H9 (cell line): ENCODE results near the gene HEYL. TPM values are rescaled to one million over a fixed set of nuclear protein-coding genes. Genes with fewer than 3 reads are reported as not detected.

Source experiments
- DNase-seq: peaks from one replicate; pipeline ENCODE4 v3.0.0-alpha.2; 2017
- H2AFZ ChIP-seq: one replicate; pipeline ENCODE4 v1.6.1; 2013; ENCODE audit warnings: mild to moderate bottlenecking, low read length, control low read depth, moderate library complexity
- H2AK5ac ChIP-seq: 2 replicates; pipeline ENCODE4 v1.6.1; 2013; ENCODE audit warnings: low read length, control low read depth, mixed read lengths; ENCODE audit not compliant: insufficient read length
- H2BK120ac ChIP-seq: one replicate; pipeline ENCODE4 v1.6.1; 2013; ENCODE audit warnings: low read depth, mild to moderate bottlenecking, low read length, control low read depth, inconsistent platforms; ENCODE audit not compliant: poor library complexity, severe bottlenecking
- H2BK12ac ChIP-seq: 2 replicates; pipeline ENCODE4 v1.6.1; 2013; ENCODE audit warnings: low read length, control low read depth, mixed read lengths, low read depth; ENCODE audit not compliant: insufficient read length
- H2BK15ac ChIP-seq: 2 replicates; pipeline ENCODE4 v1.6.1; 2013; ENCODE audit warnings: low read depth, low read length, control low read depth
- H2BK20ac ChIP-seq: one replicate; pipeline ENCODE4 v1.6.1; 2013; ENCODE audit warnings: low read depth, mild to moderate bottlenecking, low read length, control low read depth, inconsistent platforms; ENCODE audit not compliant: poor library complexity, severe bottlenecking
- H2BK5ac ChIP-seq: 2 replicates; pipeline ENCODE4 v1.6.1; 2013; ENCODE audit warnings: low read length, control low read depth, mixed read lengths; ENCODE audit not compliant: insufficient read length
- H3K14ac ChIP-seq: 2 replicates; pipeline ENCODE4 v1.6.1; 2013; ENCODE audit warnings: low read length, control low read depth; ENCODE audit not compliant: insufficient read depth
- H3K18ac ChIP-seq: 2 replicates; pipeline ENCODE4 v1.6.1; 2013; ENCODE audit warnings: low read depth, mild to moderate bottlenecking, mixed read lengths, low read length, control low read depth; ENCODE audit not compliant: insufficient read length
- H3K23ac ChIP-seq: 2 replicates; pipeline ENCODE4 v1.6.1; 2013; ENCODE audit warnings: low read length, control low read depth, mixed read lengths, low read depth; ENCODE audit not compliant: insufficient read length
- H3K23me2 ChIP-seq: 2 replicates; pipeline ENCODE4 v1.6.1; 2013; ENCODE audit warnings: low read depth, mild to moderate bottlenecking, mixed read lengths, low read length, control low read depth; ENCODE audit not compliant: insufficient read length, poor library complexity, severe bottlenecking
- H3K27ac ChIP-seq: 2 replicates; pipeline ENCODE4 v1.5.1; 2013; ENCODE audit warnings: low read length, control low read depth, mixed read lengths, low read depth; ENCODE audit not compliant: insufficient read length
- H3K27me3 ChIP-seq: 2 replicates; pipeline ENCODE4 v1.6.1; 2013; ENCODE audit warnings: low read length, control low read depth, inconsistent platforms; ENCODE audit not compliant: insufficient read depth
- H3K4ac ChIP-seq: 2 replicates; pipeline ENCODE4 v1.6.1; 2013; ENCODE audit warnings: low read depth, mild to moderate bottlenecking, control low read depth, inconsistent platforms, low read length, moderate library complexity
- H3K4me1 ChIP-seq: 2 replicates; pipeline ENCODE4 v1.6.1; 2013; ENCODE audit warnings: low read length, control low read depth, inconsistent platforms; ENCODE audit not compliant: insufficient read depth
- H3K4me2 ChIP-seq: 2 replicates; pipeline ENCODE4 v1.6.1; 2013; ENCODE audit warnings: low read length, control low read depth, mixed read lengths; ENCODE audit not compliant: insufficient read length, insufficient read depth
- H3K56ac ChIP-seq: 2 replicates; pipeline ENCODE4 v1.6.1; 2013; ENCODE audit warnings: low read depth, mild to moderate bottlenecking, mixed read lengths, low read length, control low read depth; ENCODE audit not compliant: insufficient read length
- H3K79me1 ChIP-seq: 2 replicates; pipeline ENCODE4 v1.6.1; 2013; ENCODE audit warnings: low read depth, mild to moderate bottlenecking, moderate library complexity, low read length, control low read depth, inconsistent platforms; ENCODE audit not compliant: insufficient read depth, poor library complexity, severe bottlenecking
- H3K79me2 ChIP-seq: 2 replicates; pipeline ENCODE4 v1.6.1; 2013; ENCODE audit warnings: low read length, control low read depth, inconsistent platforms; ENCODE audit not compliant: insufficient read depth
- H3K9ac ChIP-seq: 2 replicates; pipeline ENCODE4 v1.6.1; 2013; ENCODE audit warnings: low read length, control low read depth, mixed read lengths; ENCODE audit not compliant: insufficient read length; ENCODE audit errors: extremely low read depth
- H3K9me3 ChIP-seq: one replicate; pipeline ENCODE4 v1.6.1; 2013; ENCODE audit warnings: low read depth, low read length, inconsistent platforms; ENCODE audit not compliant: control insufficient read depth
- H3T11ph ChIP-seq: one replicate; pipeline ENCODE4 v1.6.1; 2013; ENCODE audit warnings: mild to moderate bottlenecking, low read length, control low read depth, inconsistent platforms
- H4K20me1 ChIP-seq: one replicate; pipeline ENCODE4 v1.6.1; 2013; ENCODE audit not compliant: control insufficient read depth, insufficient read length, insufficient read depth
- H4K5ac ChIP-seq: 2 replicates; pipeline ENCODE4 v1.6.1; 2013; ENCODE audit warnings: low read depth, mild to moderate bottlenecking, mixed read lengths, low read length, control low read depth; ENCODE audit not compliant: insufficient read length
- H4K8ac ChIP-seq: replicated peaks from 2 replicates; pipeline ENCODE4 v1.6.1; 2013; ENCODE audit warnings: low read length, control low read depth, mixed read lengths, low read depth; ENCODE audit not compliant: insufficient read length
- H4K91ac ChIP-seq: 2 replicates; pipeline ENCODE4 v1.6.1; 2013; ENCODE audit warnings: low read depth, mild to moderate bottlenecking, moderate library complexity, mixed read lengths, low read length, control low read depth; ENCODE audit not compliant: insufficient read length
- H3K27ac Mint-ChIP-seq, 3 experiments: 2 replicates in 2 of 3; 3 replicates in 1 of 3; pipeline ENCODE4 v1.8.0; 2020 to 2021; ENCODE audit warnings: mixed read lengths in 3 of 3, mild to moderate bottlenecking in 1 of 3, moderate library complexity in 1 of 3
- H3K27me3 Mint-ChIP-seq: 2 replicates; pipeline ENCODE4 v1.8.0; 2021; ENCODE audit warnings: low read depth, mild to moderate bottlenecking, moderate library complexity, mixed read lengths
- H3K36me3 Mint-ChIP-seq, 3 experiments: 2 replicates in 2 of 3; 3 replicates in 1 of 3; pipeline ENCODE4 v1.8.0; 2020 to 2021; ENCODE audit warnings: low read depth in 3 of 3, mixed read lengths in 3 of 3; ENCODE audit not compliant: insufficient read depth in 1 of 3
- H3K4me1 Mint-ChIP-seq, 2 experiments: 2 replicates each; pipeline ENCODE4 v1.8.0; 2020; ENCODE audit warnings: mixed read lengths in 2 of 2
- H3K4me3 Mint-ChIP-seq, 2 experiments: 2 replicates in 1 of 2; 3 replicates in 1 of 2; pipeline ENCODE4 v1.8.0; 2020 to 2021; ENCODE audit warnings: mild to moderate bottlenecking in 2 of 2, mixed read lengths in 2 of 2, moderate library complexity in 1 of 2
- H3K9me3 Mint-ChIP-seq, 2 experiments: 2 replicates in 1 of 2; 3 replicates in 1 of 2; pipeline ENCODE4 v1.8.0; 2020; ENCODE audit warnings: mild to moderate bottlenecking in 2 of 2, mixed read lengths in 2 of 2, moderate library complexity in 1 of 2
- WGBS: extraction: QIAGEN DNeasy Blood & Tissue Kit; methylation state at CpG from one replicate; pipeline ENCODE4 v1.1.7; 2013; ENCODE audit warnings: missing lambda C conversion rate, low lambda C conversion rate, mixed read lengths; ENCODE audit not compliant: insufficient read length; ENCODE audit errors: extremely low coverage; 5-methylcytosine and 5-hydroxymethylcytosine counted together
- total RNA-seq: library from RNA; stranded (reverse); gene quantifications from 2 replicates; pipeline ENCODE4 v1.2.1, GENCODE V29; 2021
- TF ChIP-seq, protein P1 (sequence below): fragments of 200-600 bp; sonication (generic); conservative IDR thresholded peaks from 3 replicates; pipeline ENCODE4 v1.8.0; 2021; ENCODE audit warnings: antibody characterized with exemption, mild to moderate bottlenecking

HEYL gene
- total RNA-seq, 1 experiment from 2014 or later: 1.9 TPM

- H3K4me3 Mint-ChIP-seq: no peak overlapping the region
- Histone ChIP-seq H3T11ph (no peak overlapping the region), H3K27ac (no peak overlapping the region), H3K9me3 (no peaks in the 10 kb centered on the region), H3K23ac (no peak overlapping the region), H3K56ac (no peak overlapping the region), H3K4me2 (no peak overlapping the region), H3K27me3 (no peaks in the 10 kb centered on the region), H2BK12ac (no peak overlapping the region), H3K9ac (no peak overlapping the region), H2BK5ac (no peak overlapping the region), H2AFZ (no peak overlapping the region), H4K20me1 (no peaks in the 10 kb centered on the region), H2BK15ac (no peak overlapping the region), H3K18ac (no peak overlapping the region), H4K8ac (no peak overlapping the region), H2BK120ac (no peak overlapping the region), H3K4me1 (0 out of 2 replicates have a peak, but pooled peaks cover 4% of the 10 kb centered on the region), H3K23me2 (no peaks in the 10 kb centered on the region), H4K5ac (no peak overlapping the region), H3K79me1 (no peaks in the 10 kb centered on the region), H3K14ac (no peak overlapping the region), H3K79me2 (no peaks in the 10 kb centered on the region), H2AK5ac (no peak overlapping the region), H2BK20ac (no peak overlapping the region), H4K91ac (no peak overlapping the region), H3K4ac (no peak overlapping the region)
- H3K36me3 Mint-ChIP-seq: no peaks in the 10 kb centered on the region
- no peaks in the 10 kb centered on the region for H3K9me3 Mint-ChIP-seq
- H3K27me3 Mint-ChIP-seq: peaks cover 34% of the 10 kb centered on the region
- TF ChIP-seq, protein P1, sequence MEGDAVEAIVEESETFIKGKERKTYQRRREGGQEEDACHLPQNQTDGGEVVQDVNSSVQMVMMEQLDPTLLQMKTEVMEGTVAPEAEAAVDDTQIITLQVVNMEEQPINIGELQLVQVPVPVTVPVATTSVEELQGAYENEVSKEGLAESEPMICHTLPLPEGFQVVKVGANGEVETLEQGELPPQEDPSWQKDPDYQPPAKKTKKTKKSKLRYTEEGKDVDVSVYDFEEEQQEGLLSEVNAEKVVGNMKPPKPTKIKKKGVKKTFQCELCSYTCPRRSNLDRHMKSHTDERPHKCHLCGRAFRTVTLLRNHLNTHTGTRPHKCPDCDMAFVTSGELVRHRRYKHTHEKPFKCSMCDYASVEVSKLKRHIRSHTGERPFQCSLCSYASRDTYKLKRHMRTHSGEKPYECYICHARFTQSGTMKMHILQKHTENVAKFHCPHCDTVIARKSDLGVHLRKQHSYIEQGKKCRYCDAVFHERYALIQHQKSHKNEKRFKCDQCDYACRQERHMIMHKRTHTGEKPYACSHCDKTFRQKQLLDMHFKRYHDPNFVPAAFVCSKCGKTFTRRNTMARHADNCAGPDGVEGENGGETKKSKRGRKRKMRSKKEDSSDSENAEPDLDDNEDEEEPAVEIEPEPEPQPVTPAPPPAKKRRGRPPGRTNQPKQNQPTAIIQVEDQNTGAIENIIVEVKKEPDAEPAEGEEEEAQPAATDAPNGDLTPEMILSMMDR: no peak
- DNase-seq: no peak
- peaks cover 3 to 8% of the 10 kb centered on the region in 2 experiments; a peak in 3 of 4 replicates for H3K4me1 Mint-ChIP-seq
- H3K27ac Mint-ChIP-seq: no peak overlapping the region
- no CpG with 5 or more reads among the region's 7 CpGs for whole genome bisulfite sequencing
Observed at GRCh38 chr1:39585933-39586332, 53.5 kb downstream of the HEYL start.
